ENCODE measurements around the gene FAM234B.
"Not testable (repeated sequence)": the region's sequence is repeated elsewhere in the genome, so short reads cannot be mapped to it uniquely, and the experiment has no call there.

The FAM234B gene

DNA sequence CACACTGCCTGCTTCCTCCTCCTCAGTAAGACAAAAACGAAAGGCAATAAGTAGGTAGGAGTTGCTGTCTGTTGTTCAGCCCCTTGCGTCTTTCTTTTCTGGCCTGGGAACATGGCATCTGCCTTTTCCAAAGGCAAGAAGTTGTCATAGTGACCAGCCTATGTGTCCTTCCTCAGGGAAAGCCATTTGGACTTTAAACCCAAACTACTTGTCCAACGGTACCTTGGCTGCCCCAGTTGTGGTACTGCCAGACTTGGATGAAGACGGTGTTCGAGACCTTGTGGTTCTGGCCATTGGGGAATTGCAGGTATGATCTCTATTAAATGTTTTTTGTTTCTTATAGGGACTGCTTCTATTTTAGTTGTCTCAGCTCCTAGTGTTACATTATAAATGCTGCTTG is 18.5 kb downstream of the FAM234B start:
- no peak for DNase-seq

DNA sequence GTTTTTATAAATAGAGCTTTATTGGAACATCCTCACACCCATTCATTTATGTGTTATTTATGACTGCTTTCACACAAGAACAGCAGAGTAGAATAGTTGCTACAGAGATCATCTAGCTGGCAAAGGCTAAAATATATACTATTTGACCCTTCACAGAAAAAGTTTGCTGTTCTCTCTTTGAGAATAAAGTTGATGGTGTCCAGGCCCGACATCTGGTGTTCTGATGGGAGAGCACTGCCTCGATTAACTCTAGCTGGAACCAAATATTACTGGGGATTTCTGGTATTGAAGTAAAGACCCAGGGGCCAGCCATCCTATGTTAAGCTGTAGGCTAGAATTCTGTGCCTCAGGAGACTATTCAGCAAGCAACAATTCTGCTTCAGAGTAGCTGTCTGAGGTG is 21.8 kb downstream of the FAM234B start:
- DNase-seq: no peak

DNA sequence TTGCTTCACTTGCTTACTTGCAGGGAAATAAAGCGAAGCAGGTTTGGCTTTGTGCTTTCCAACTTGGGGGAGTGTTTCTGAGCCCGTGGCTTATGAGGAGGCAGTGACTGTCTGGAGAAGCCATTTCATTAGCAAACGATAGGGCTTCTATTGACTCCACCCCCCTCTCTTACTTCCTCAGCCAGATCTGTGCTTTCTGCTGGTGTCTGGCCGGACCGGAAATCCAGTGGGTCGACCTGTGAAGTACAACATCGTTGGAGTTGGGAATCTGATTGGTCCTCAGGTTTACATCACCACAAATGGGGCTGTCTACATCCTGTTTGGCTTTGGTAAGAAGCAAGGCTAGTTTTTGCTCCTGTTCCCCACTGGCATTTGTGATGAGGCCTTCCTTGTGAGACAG is 22.3 kb downstream of the FAM234B start:
- DNase-seq: no peak

DNA sequence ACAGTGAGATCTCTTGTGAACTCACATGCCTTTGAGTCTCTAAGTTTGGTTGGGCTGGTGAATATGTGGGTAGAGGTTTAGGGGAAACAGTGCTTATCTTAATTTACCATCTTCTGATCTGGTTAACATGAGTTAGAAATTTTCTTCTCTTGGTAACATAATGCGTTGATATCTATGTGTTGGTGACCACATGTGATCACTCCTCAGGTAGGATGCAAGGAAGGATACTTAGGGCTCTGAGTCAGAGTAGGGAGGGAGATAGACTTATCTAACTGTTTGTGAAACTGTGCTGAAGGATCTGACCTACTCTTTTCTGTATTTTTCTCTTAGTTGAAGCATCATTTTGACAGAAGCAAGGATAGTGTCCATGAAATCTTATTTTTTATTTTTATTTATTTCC is 23.1 kb downstream of the FAM234B start:
- DNase-seq: no peak

DNA sequence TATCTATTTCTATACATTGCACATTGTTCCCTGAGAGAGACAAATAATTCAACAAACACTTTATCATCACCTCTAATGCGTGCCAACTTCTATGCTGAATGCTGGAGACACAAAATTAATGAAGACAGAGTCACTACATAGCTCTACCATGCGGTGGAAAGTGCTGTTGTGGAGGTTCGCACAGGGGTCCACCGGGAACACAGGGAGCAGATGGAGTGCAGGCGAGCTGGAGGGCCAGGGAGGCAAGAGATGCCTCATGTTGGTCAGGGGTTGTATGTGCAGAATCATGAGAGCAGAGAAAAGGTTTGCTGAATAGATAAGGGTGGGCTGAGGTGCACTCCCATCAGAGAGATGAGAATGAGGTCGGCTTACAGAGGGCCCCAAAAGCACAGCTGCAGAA is 25.2 kb downstream of the FAM234B start:
- no peak for DNase-seq

DNA sequence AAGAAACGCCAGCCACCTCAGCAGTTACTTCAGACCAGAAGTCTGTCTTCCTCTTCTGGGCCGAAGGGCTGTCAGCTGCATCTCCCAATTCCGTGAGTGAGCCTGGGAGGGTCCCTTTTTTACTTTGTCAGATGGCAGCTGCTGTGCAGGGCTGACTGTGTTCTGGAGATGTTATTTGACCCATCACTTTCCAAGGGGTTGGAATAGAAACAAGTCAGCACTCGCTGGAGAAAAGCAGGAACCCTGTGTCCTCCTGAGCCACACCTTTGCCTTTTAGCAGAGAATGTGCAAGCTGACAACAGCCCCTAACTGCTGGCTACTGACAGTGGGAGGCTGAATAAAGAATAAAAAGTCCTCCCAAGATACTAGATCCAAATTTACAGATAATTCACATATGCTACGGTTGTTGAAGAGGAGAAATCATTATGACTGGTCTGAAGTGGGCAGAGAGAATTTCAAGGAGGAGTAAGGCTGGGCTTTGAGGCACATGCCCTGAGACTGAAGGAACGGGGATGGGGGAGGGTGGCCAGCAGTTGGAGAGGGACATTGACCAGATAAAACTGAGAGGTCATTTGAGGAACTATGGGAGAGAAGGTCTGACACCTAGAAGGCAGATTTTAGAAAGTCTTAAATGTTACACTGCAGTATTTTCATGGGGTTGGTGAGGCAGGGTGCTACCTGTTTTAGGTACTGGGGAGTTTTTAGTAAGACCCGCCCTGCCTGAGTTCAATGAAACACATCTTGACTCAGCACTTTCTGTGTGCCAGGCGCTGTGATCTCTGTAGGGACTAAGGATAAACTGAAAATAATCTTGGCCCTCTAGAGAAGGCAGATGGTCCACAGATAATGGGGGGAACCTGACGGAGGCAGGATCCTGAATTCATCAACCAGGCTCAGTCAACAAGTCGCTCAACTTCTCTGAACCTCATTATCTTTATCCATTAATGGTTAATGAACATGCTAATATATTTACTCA is 27.4 kb downstream of the FAM234B start:
- no peak for DNase-seq

DNA sequence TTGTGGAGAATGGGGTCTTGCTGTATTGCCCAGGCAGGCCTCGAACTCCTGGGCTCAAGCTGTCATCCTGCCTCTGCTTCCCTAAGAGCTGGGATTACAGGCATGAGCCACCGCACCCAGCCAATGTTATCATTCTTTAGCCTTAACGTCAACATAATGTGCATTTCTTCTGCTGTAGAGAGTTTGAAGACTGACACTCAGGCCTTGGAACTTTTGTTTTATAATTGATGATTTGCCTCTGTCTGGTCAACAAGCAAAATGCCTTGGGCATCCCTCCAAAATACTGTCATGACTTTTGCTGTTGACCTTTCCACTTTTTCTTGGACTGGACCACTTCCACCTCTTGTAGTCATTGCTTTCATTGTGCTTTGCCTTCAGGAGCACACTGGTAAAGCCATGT is 29.0 kb downstream of the FAM234B start:
- DNase-seq: no peak

DNA sequence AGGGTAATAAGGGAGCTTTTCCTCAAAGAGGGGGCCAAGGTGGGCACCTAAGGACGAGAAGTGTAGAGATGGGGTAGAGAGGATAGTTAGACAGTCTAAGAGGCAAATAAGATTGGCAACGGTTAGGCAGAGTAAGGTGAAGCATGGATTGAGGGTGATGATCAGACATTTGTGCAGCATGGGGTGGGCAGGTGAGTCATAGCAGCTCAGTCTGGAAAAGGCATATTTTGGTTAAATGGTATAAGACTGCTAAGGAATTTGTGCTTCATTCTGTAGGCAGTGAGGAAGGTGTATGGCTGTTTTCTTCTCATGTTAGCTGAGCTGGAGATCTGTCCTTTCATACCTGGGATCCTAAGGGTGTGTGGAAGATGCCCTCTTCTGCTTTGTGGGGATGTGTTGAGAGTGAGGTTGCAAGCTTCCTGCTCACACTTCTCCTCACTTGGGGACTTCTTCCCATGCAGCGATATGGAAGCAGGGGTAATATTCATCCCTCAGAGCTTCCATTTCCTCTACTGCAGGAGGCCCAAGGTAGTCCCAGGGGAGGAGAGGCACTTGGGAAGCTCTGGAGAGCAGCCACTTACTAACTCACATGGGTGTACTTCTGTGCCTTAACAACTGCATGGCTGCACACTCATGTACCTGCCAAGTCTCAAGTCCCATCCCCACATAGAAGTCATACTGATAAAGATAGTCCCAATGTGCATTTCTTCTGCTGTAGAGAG is 30.4 kb downstream of the FAM234B start:
- no peak for DNase-seq

DNA sequence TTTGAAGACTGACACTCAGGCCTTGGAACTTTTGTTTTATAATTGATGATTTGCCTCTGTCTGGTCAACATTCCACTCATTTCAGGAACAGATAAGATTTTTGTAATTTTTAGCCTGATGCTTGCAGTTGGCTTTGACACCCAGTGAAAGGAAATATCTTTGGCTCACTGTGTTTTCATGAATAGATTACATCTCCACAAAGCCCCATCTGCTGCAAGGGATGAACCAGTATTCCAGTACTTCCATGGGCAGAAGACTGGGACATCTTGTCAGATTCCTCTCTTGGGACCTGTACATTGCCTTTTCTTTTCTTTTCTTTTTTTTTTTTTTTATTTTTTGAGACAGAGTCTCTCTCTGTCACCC is 30.9 kb downstream of the FAM234B start:
- DNase-seq: no peak

DNA sequence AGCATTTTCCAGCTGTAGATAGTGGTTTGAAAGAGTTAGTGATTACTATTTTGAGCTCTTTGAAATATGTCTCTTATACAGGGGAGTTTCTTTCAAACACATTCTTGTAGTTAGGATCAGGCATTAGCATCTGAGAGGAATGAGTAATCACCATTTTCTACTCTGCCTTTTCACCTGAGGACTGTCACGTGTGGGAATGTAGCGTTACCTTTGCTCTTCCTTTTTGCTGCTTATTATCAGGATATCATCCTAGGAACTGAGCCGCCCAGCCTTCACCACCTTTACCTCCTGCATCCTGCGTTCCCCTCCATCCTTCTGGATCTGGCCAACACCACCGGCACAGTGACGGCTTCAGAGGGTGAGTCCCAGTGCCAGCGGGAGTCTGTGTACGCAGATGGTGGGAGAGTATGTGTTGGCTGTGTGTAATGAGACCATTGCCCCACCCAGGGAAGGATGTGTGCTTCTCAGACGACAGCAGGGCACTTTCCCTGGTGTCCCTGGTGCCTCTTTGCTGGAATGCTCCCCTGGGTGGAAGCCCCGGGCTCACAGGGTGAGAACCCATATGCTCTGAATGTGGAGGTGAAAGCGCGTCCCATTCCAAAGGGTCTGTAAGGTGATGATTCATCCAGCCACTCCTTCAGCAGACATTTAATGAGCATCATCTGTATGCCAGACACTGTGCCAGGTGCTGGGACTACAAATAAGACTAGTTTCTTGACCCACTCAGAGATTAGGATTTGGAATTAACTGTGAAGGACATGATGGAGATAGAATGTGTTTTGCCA is 31.8 kb downstream of the FAM234B start:
- no peak for DNase-seq

DNA sequence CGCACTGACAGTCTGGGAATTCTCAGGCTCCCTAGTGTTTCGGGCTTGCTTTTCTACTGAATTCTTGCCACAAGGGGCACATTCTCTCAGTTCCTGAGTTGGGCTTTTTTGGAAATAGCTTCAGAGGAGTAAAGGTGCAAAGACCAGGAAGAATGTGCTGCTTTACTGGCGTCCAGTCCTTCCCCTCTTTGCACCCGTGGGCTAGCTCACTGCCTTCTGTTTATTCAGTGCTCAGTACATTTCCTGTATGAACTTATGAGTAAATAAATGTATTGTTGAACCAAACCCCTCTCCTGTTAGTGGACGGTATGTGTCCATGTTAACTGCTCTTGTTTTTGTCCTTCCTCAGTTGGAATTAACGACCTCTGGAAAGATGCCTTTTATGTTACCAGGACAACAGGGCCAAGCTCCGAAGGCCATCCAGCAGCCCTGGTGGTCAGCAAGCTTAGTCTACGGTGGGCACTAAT is 35.3 kb downstream of the FAM234B start:
- DNase-seq: no peak

DNA sequence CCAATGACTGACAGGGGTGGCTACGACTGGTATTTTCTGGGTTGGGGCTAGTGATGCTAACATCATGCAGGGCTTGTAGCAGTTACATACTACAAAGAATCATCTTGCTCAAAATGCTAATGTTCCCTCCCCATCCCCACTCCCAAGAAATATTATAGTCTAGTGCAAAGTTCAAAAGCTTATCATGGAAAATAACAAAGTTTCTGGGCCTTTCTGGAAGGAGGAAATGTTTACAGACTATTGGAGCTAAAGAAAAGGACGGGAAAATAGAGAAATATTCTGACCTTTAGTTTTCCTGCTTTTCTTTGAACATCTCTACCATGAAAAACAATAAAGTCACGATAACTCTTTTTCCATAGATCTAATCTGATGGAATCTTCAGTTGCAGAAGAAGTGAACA is 36.1 kb downstream of the FAM234B start:
- no peak for DNase-seq

DNA sequence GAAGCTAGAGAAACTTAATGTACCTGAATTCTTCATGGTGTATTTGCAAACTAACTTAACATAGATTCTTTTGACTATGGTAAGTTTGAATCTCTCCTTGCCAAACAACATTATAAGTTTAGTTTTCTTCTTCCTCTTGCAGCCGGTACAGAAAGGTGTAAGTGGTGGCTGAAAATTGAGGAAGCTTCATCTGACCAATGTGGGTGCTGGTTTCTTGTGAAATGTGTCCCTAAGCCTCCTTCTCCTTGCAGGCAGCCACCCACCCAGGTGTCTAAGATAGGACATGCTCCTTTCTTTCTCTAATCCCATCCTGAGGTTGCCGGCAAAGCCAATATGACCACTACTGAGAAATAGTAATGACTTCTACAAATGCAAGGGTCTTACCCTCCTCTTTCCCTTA is 38.7 kb downstream of the FAM234B start:
- DNase-seq: peak in 1 of 2 donors; percentile 20

DNA sequence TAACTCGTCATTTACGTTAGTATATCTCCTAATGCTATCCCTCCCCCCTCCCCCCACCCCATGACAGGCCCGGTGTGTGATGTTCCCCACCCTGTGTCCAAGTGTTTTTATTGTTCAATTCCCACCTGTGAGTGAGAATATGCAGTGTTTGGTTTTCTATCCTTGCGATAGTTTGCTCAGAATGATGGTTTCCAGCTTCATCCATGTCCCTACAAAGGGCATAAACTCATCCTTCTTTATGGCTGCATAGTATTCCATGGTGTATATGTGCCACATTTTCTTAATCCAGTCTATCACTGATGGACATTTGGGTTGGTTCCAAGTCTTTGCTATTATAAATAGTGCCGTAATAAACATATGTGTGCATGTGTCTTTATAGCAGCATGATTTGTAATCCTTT is 39.5 kb downstream of the FAM234B start:
- not testable (repeated sequence) for DNase-seq

DNA sequence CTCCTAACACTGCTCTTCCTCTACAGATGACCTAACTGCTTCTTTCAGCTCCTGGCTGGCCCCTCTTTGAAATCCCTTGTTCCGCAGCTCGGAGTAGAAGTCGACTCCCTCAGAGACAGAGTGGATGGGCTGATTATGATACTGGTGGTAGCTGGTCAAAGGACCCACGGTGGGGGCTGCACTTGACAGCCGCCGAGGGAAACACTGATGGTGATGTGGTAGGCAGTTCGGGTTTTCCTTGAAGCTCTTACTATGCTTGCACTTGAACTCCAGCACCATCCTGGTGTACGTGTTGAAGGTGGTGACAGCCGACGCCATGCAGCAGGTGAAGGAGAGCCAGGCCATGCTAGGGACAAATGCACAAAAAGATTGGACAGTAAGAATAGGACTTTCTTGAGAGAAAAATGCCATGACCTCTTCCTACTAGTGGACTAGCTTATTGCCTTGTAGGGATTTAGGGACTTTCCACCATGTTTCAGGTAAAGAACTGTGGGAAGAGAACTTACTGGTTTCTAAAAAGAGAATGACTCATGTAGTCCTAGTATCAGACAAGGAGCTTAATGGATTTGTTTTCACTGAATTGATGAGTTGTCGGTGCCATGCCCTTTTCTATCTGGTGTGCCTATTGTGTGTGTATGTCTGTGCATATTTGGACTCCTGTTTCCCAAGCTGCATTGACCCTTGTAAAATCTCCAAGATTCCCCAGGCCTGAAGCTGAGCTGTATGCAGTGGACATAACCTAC is 40.9 kb downstream of the FAM234B start:
- DNase-seq: no peak

DNA sequence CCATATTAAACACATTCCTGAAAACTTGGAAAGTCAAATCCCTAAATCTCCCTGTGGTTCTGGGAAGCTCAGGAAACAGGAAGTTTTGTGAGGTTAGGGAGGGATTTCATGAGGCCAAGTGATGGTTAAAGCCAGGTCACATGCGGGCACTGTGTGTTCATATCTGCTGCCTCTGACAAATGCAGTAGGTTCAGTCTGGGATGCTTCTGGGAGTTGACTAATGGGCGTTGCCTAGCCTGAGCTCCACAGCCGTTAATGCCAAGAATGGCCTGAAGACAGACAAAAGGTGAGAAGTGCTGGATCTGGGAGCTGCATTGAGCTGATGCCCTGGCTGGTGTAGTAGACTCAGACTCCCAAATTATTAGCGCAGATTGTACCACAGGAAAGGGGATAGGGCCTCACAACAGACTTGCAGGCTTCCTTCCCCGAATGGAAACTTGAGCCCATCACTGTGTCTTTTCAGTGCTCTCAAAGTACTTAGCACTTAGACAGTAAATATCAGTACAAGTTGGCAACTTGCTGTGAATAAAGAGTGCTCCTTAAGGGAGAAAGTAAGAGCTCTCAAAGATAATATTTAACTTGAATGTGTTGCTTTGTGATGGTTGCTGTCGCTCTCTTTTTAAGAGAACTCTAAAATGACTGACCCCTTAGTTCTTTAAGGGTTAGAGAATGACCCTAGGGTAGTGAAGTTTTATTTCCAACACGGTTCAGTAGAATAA is 41.9 kb downstream of the FAM234B start:
- DNase-seq: no peak

DNA sequence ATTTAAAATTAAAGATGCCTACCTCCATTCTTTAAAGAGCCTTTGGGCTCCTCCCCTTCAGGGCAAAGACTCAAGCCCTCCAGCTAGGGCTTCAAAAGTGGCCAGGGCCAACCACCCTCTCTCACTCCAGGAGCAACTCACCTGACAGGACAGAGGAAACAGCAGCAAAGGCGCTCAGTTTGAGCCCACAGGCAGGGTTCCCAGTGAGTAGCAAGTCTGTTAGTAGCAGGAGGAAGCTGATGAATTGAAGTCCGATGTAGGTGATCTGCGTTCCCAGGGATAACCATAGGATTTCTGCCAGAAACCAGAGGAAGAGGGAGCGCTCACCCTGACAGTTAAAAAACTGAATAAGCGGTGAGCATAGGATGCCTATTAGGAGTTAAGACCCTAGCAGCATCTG is 43.6 kb downstream of the FAM234B start:
- DNase-seq: no peak

DNA sequence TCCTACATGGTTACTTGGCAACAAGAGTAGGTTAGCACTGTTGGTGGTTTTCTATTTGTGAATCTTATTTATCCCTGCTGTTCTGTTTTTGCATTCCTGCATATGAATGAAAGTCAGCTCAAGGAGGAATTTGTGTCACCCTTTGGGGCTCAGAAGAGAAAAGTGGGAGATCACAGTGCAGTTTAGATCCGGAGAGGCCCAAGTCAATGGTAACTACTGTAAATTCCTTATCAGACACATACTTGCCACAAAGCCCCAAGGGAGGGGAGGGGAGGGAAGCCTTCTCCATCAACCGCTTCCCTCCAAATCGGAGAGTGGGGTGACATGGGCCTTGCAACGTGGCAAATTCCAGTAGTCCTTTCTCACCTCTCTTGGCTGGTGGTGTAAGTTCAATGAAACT is 44.3 kb downstream of the FAM234B start:
- DNase-seq: no peak

DNA sequence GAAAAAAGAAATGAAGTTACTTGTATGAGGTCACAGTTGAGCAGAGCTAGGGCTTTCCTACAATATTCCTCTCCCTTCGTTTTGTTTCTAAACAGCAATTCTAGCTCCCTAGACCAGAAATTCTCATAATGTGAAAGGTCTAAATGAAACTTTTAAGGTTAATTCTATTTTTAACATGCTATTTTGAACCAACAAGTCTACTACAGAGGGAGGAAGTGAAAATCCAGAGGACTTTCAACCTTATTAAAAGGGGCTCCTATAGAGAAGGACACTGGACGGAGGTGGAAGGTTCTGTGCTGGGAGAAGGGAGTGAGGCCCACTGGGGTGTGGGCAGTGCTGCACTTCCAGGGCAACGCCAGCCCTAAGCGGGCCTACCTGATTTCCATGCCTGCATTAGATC is 45.9 kb downstream of the FAM234B start:
- no peak for DNase-seq

DNA sequence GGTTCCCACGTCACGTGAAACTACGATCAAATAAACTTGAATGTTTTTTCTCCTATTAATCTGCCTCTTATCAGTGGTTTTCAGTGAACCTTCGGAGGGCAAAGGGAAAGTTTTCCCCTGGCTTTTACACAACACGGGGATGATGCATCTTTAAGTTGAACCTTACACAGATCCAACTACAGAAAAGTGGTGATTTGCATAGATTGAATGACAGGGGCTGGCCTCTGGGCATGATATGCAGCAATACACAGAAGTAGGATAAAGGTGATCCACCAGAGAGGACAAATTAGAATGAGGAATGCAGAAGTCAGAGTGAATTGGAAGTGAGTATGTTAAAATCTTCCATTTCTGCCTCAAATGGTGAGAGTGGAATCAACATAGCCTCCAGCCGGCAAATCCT is 47.7 kb downstream of the FAM234B start:
- peak; percentile 50 to 69 for DNase-seq

DNA sequence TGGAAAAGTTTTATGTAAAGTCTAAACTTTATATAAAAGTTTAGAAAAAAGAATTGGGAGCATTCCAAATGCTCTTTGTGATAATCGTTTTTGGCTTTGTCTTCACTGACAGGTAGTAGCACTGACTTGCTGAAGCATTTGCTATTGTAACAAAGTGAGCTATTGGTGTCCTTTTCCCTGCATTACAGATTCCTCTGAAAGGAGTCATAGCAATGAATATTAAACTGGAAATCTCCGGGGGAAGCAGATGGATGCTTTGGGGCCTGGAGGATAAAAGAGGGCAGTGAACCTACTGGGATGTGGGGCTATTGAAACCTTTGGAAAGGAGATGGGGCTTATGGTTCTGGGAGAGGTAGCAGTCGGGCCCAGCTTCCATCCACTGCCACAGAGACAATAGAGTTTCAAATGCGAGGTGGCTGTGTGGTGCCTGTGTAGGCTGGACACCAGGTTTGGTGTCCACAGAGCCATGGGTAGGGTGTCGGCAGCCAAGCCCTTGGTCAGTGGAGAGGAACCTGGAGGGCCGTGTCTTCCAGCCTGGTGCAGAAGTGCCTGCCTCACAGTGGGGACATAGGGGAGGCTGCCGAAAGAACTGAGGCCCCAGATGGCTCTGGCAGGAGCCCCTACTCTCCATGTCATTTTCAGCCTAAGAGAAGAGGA is 49.1 kb downstream of the FAM234B start:
- no peak for DNase-seq

Measured in inflammatory macrophage treated with lipopolysaccharide for 1 hour (primary cell).